NCI-H510A (cell line): ENCODE measurements around the gene TRPV6.

ENCODE experiments used
- DNase-seq: peaks from one replicate; lab custom pipeline; 2025; lab: John Stamatoyannopoulos, UW

Gene TRPV6

DNA sequence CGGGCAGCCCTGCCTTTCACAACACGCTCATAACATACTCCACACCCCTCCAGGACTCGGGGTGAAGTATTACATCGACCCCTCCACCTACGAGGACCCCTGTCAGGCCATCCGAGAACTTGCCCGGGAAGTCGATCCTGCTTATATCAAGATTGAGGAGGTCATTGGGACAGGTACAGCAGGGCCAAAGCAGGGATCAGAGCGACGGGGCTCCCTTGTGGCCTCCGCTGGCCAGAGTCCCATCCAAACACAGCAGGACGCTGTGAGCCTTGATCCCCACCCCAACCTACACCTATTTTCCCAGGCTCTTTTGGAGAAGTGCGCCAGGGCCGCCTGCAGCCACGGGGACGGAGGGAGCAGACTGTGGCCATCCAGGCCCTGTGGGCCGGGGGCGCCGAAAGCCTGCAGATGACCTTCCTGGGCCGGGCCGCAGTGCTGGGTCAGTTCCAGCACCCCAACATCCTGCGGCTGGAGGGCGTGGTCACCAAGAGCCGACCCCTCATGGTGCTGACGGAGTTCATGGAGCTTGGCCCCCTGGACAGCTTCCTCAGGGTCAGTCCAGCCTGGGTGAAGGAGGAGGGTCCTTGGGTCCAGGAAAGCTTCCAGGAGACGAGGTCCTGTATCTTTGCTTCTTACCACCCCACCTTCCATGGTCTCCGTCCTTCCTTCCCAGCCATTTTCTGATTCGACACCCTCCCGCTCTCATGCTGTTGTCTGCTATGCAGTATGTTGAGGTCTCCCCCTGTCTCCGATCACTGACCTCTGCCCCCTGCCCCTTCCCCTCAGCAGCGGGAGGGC is 17.2 kb downstream of the TRPV6 start:
- DNase-seq = no peak

DNA sequence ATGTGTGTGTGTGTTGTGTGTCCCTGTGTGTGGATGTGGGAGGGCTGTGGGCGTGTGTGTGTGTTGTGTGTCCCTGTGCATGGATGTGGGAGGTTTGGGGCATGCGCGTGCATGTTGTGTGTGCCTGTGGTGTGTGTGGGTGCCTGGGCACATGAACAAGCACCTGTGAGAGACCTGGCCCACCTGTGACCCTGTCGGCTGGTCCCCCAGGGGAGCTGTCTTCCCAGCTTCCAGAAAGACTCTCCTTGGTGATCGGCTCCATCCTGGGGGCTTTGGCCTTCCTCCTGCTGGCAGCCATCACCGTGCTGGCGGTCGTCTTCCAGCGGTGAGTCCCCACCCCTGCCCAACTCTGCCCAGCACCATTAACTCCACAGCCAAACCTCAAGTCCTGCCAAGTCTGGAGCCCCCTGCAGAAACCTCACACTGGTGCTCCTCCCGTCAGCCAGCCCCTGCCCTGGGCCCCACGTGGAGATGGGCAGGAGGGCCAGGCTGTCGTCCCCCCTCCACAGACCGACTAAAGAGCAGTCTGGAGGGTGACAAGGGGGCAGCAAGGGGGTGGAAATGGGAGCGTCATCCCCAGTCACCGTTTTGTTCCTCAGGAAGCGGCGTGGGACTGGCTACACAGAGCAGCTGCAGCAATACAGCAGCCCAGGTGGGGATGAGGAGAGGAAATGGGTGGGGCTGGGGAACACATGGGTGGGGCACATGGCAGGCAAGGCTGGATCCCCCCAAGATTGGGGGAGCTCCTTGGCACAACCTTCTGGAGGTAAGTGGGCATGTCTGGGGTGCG is 18.0 kb downstream of the TRPV6 start:
- no peak for DNase-seq

DNA sequence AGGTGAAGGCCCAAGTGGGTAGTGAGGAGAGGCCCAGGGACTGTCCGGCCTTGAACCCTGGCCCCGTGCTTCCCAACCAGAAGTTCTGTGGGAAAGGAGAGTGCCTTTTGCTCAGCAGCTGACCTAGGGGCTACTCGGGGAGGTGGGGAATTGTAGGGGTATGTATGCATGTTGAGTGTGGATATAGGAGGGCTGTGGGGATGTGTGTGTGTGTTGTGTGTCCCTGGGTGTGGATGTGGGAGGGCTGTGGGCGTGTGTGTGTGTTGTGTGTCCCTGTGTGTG is 18.5 kb downstream of the TRPV6 start:
- no peak for DNase-seq

DNA sequence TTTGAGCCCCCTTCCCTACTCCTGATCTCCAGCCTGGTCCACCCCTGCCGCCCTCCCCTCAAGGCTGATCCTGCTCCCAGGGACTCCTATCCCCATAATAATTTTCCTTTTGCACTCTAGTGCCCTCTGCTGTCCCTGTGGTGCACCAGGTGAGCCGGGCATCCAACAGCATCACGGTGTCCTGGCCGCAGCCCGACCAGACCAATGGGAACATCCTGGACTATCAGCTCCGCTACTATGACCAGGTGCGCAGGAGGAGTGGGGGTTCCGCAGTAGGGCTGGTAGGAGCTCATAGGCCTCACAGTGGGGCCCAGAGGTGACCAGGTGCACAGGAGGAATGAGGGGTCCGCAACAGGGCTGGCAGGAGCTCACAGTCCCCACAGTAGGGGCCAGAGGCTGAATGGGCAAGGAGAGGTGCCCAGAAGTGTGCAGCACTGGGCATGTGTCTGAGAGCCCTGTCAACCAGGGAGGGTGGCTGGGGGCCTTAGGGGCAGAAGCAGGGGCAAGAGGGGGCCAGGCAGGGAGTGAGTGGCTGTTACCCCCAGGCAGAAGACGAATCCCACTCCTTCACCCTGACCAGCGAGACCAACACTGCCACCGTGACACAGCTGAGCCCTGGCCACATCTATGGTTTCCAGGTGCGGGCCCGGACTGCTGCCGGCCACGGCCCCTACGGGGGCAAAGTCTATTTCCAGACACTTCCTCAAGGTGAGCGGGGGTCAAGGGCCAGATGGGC is 19.0 kb downstream of the TRPV6 start:
- DNase-seq = no peak

GRCh38 chr7:142865766-142866165 is 19.8 kb downstream of the TRPV6 start:
- no peak for DNase-seq

DNA sequence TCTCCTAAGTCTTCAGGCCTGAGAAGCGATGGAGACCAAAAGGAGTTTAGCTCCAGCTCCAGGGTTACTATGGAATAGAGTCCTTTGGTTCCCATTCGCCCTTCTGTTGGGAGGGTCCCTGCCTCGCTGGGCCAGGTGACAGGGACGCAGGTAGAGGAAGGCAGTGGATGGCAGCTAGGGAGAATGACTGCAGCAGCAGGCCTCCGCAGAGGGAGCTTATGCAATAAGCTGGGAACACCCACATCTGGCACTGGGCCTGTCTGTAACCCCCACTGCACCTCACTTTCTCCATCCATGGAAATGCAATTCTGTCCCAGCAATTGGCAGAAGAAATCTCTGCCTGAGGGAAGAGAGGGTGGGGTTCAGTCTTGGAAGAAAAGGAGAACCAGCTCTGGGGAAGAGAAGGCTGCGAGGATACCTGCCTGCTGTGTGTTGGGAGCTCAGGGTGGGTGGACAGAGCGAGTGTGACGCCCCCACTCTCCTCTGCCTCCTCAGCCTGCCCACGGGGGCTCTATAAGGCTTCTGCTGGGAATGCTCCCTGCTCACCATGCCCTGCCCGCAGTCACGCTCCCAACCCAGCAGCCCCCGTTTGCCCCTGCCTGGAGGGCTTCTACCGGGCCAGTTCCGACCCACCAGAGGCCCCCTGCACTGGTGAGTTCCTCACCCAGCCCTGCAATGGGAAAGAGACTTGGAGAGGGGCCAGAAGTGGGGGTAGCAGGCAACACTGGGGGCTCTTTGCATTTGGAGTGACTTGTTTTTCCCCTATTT is 20.4 kb downstream of the TRPV6 start:
- DNase-seq = no peak

- no peak for DNase-seq
Measured at GRCh38 chr7:142863891-142864685, 21.5 kb downstream of the TRPV6 start.

DNA sequence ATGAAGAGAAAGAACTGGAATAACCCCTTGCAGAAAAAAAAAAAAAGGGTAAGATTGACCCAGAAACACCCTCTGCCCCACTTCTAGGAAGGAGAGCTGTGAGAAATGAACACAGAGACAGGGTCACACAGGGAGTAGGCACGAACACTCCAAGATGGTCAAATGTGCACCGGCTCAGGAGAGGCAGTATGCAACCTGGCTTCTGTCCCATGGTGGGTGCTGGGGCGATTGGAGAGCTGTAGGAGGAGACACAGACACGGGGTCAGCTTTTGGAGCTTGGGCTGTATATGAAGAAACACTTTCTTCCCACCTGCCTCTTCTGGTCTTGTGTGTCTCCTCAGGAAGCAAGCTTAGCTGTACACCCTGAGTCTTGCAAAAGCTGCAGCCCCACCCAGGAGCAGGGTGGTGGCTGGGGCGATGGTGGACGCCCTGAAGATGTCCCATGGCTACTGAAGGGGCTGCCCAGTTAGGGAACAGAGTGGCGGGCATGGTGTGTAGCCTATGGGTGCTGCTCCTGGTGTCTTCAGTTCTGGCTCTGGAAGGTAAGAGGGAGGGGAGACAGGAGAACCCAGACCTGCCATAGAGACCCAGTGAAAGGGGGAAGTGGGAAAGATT is 22.7 kb downstream of the TRPV6 start:
- DNase-seq = no peak

DNA sequence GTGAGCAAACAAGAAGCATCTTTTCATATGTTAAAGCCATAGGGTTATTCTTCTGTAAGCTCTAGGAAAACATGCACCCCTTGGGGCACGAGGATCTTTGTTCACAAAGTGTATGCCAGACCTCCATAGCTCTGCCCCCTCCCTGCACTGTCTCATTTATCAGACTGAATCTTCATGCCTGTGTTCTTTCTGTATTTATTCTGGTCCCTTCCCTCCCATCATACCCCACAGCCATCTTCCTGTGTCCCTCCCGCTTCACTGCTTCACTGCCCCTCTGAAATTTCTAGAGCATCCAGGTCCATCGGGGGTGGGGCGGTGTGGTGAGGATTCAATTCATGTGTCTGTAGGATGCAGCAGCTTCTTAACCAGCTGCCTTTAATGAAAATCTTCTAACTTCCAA is 23.2 kb downstream of the TRPV6 start:
- no peak for DNase-seq

- DNase-seq = no peak
Measured at GRCh38 chr7:142860968-142861367, 24.6 kb downstream of the TRPV6 start.

- DNase-seq = no peak
Measured at GRCh38 chr7:142859829-142860228, 25.7 kb downstream of the TRPV6 start.

DNA sequence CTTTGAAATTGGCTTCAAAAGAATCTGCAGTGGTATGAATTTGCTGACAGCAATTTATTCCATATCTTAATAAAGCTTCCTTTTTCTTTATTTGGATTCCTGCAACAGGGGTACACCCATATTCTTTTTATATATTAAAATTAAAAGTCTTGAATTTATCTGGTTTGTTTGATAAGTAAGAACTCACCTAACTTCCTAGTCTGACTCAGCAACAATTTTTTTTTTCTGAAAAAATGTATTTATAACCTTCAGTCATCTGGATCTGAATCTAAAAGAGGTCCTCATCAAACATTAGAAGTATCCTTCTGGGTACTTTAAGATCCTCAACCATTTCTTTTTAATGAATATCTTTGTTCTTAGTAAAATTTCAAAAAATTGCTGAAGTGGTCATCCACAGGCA is 26.1 kb downstream of the TRPV6 start:
- DNase-seq = no peak

DNA sequence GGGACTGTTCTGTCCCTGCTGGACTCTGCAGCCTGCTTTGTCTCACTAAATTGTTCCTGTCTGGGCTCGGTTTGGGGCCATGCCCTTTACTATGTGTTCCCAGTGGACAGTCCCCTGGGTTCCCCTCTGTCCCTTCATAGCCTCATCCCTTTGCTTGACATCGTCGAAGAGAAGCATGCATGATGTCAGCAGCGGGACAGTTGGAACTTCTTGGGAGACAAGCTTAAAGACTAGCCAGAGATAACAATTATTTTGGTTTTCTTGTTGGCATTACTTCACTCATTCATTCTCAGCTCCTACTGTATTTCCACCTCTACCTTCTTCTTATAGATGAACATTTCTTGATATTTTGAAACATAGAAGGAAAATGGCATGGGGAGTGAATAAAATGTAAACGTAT is 27.9 kb downstream of the TRPV6 start:
- DNase-seq = no peak

DNA sequence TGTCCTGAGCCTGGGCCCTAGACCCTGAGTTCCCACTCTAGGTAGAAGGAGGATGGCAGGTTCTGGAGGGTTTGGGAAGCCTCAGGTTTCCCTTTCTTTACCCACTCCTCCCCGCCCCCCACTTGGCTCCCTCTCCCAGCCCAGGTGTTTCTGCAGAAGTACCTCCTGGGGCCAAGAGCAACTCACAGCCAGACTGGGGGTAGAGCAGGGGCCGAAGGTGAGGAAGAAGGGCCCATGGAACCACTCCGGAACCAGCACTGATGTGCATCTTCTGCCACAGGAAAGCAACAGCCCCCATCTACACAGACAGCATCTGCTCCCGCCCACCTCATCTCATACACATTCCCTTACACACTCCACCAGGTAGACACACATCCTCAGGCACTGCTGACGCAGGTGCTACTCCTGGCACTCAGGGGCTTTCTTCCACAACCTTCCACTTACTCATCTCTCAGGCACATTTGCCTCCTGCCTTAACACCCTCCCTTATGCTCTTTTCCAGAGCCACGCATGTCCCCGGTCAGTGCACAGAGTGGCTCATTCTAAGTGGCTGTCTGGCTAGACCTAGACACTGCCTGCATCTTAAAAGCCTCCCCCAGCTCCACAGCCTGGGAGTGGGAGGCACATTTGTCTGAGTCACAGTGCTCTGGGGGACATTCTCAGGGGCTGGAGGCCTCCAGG is 28.8 kb downstream of the TRPV6 start:
- DNase-seq = no peak

- DNase-seq = no peak
Measured at GRCh38 chr7:142855756-142856564, 29.6 kb downstream of the TRPV6 start.

GRCh38 chr7:142855114-142855743 is 30.3 kb downstream of the TRPV6 start:
- no peak for DNase-seq

DNA sequence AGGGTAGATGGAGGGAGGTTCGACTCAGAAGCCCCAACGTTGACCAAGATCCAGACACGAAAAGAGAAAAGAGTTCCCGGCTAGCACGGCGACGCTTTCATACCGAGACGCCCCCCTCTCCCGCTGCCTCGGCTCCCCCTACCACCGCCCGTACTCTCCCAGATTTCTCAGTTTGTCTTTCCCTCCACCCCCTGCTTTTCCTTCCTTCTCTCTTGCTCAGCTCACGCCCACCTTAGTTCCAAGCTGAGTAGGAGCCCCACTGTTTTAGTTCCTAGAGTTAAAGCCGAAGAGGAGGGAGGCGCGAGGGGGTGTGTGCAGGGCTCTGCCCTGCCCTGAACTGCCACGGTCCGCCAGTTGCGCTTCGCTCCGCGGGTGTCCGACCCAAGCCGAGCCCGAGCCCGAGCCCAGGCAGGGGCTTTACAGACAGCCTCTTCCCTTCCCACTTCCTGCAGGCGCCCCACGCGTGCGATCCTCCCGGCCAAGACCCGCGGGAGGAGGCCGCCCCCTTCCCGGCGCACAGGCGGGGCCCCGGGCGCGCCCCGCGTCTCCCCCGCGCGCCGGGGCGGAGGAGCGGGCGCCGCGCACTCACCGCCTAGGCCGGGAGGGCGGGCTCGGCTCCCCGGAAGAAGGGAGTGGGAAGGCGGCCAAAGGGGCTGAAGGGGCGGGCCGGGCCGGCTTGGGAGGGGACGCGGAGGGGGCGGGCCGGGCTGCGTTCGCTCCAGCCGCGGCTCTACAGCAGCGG is 31.0 kb downstream of the TRPV6 start, which contains the start of gene EPHB6:
EPHB6 (plus strand) TSS at position 705 of the 742 bp plus-strand sequence. CDS start 8,152 bp downstream, outside the sequence.
- DNase-seq = no peak

DNA sequence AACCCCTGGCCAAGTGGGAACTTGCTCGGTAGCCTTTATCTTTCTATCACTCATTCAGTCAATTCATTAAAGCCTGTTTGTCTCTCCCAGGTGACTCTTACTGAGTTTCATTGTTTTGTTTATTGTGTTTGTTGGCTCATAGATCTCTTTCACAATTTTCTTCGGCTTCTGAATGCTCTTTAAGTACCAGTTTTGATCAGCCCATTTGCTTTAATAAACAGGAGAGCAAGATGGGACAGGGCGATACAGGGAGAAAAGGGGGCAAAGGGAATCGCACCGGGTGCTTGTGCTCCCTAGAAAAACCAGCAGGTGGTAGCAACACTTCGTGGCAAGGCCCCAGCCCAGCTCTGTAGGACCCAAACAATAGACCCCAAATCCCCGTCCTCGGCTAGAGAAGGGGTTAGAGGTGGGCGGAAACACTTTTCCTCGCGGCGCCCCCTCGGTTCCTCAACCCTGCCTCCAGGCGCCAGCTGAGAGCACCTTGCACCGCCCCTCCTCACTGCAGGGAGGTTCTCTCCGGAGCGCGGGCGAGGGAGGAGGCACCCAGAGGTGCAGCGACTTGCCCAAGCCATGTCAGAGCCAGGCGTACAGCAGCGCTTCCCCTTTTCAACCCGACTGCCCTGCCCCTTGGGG is 31.7 kb downstream of the TRPV6 start:
- DNase-seq = no peak
